ENCODE measurements around the gene ANXA5. TPM values are rescaled to one million over a fixed set of nuclear protein-coding genes. Genes with fewer than 3 reads are reported as not detected.

Gene ANXA5
- total RNA-seq, 1 experiment from 2014 or later, result 231 TPM

DNA sequence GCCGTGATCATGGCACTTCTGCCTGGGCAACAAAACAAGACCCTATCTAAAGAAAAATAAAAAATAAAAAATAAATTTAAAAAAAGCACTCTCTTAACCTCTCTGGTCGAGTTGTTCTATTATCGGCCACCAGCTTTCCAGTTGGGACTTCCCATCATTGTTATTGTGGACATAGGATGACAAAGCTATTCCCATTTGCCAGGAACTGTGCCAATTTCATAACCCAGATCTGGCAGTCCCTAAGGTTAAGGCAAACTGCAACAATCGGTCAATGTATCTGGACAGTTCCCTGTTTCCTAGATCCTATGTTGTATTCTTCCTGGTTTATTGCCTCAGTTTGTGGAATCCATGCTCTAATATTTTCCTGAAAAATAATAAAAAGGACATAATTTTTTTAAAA lies 17.8 kb upstream of the ANXA5 start:
- Histone ChIP-seq H3K18ac (ENCODE audit: insufficient read length, low read depth, low read length) (no peak overlapping the region), H3K79me1 (ENCODE audit: insufficient read depth, low read depth, low read length, poor library complexity, severe bottlenecking) (no peaks in the 10 kb centered on the region), H3K27ac (ENCODE audit: insufficient read length, low read depth, low read length) (no peak overlapping the region), H3K4ac (ENCODE audit: low read depth, low read length) (no peak overlapping the region), H3K9ac (ENCODE audit: extremely low read depth, insufficient read length, low read length) (no peak overlapping the region), H4K91ac (ENCODE audit: insufficient read length, low read depth, low read length) (no peak overlapping the region), H2BK12ac (ENCODE audit: insufficient read length, low read depth, low read length) (no peak overlapping the region), H3K23me2 (ENCODE audit: insufficient read length, low read depth, low read length, poor library complexity, severe bottlenecking) (no peaks in the 10 kb centered on the region), H4K20me1 (ENCODE audit: control insufficient read depth, insufficient read depth, insufficient read length) (no peaks in the 10 kb centered on the region), H2BK120ac (ENCODE audit: low read depth, low read length, poor library complexity, severe bottlenecking) (no peak overlapping the region), H2AFZ (ENCODE audit: low read length) (no peak overlapping the region), H3K79me2 (ENCODE audit: insufficient read depth, low read length) (no peaks in the 10 kb centered on the region), H2BK15ac (ENCODE audit: low read depth, low read length) (no peak overlapping the region), H2BK20ac (ENCODE audit: low read depth, low read length, poor library complexity, severe bottlenecking) (no peak overlapping the region), H2BK5ac (ENCODE audit: insufficient read length, low read length) (no peak overlapping the region), H3K56ac (ENCODE audit: insufficient read length, low read depth, low read length) (no peak overlapping the region), H3K9me3 (ENCODE audit: control insufficient read depth, low read depth, low read length) (no peaks in the 10 kb centered on the region), H2AK5ac (ENCODE audit: insufficient read length, low read length) (no peak overlapping the region), H3K4me1 (ENCODE audit: insufficient read depth, low read length) (peaks cover 6% of the 10 kb centered on the region; the same call in 1 of the 2 replicates), H3K4me2 (ENCODE audit: insufficient read depth, insufficient read length, low read length) (no peak overlapping the region), H4K8ac (replicated peaks; ENCODE audit: insufficient read length, low read depth, low read length) (no peak overlapping the region), H3K23ac (ENCODE audit: insufficient read length, low read depth, low read length) (no peak overlapping the region), H3K14ac (ENCODE audit: insufficient read depth, low read length) (no peak overlapping the region), H3K27me3 (ENCODE audit: insufficient read depth, low read length) (no peaks in the 10 kb centered on the region), H3T11ph (ENCODE audit: low read length) (no peak overlapping the region), H4K5ac (ENCODE audit: insufficient read length, low read depth, low read length) (no peak overlapping the region)
- no peaks in the 10 kb centered on the region for H3K9me3 Mint-ChIP-seq
- peaks cover 2% of the 10 kb centered on the region; the same call in 1 of the 2 replicates for H3K27me3 Mint-ChIP-seq (ENCODE audit: low read depth)
- no peak overlapping the region for H3K4me3 Mint-ChIP-seq
- no peak for TF ChIP-seq CTCF (conservative IDR thresholded peaks at IDR 0.05)
- no peak overlapping the region for H3K27ac Mint-ChIP-seq
- peaks cover 19 to 24% of the 10 kb centered on the region in 2 experiments for H3K4me1 Mint-ChIP-seq
- no peaks in the 10 kb centered on the region for H3K36me3 Mint-ChIP-seq (ENCODE audit: insufficient read depth in 1 of 3, low read depth in 3 of 3)
- no peak for DNase-seq
- no CpG with 5 or more reads among the region's 4 CpGs for WGBS (ENCODE audit: extremely low coverage, insufficient read length, low lambda C conversion rate)
